ENCODE data around the gene EIPR1.

- TF ChIP-seq CTCF (conservative IDR thresholded peaks at IDR 0.05) = no peak
- no peak for TF ChIP-seq ZFX (IDR thresholded peaks at IDR 0.05)
These were observed 49.7 kb upstream of the EIPR1 start for GRCh38 chr2:3427272-3427671.
